ENCODE results near the gene RAB27B. TPM values are rescaled to one million over a fixed set of nuclear protein-coding genes. Genes with fewer than 3 reads are reported as not detected.

Gene RAB27B
- total and polyA plus RNA-seq, 2 of the 8 experiments (the other 6 are each of a cell fraction or from before 2014, with no cell fraction given) = 0.05 to 0.60 TPM

- Histone ChIP-seq H3K56ac (replicated peaks; ENCODE audit: insufficient read length, low read depth, low read length) (no peak overlapping the region), H3K27ac (ENCODE audit: low read depth, low read length) (no peak overlapping the region), H3K4me1 (replicated peaks in 1 of 4; ENCODE audit: control insufficient read depth in 3 of 4, insufficient read depth in 4 of 4, low read length in 3 of 4) (no peaks in the 10 kb centered on the region), H2BK120ac (replicated peaks; ENCODE audit: low read depth, low read length) (no peak overlapping the region), H2AK5ac (ENCODE audit: low read depth, low read length) (no peak overlapping the region), H2BK5ac (ENCODE audit: low read depth, low read length) (no peak overlapping the region), H3K9ac (replicated peaks in 1 of 4; ENCODE audit: extremely low read depth in 1 of 4, low read depth in 3 of 4, low read length in 3 of 4) (no peak overlapping the region), H3K36me3 (ENCODE audit: control insufficient read depth in 2 of 4, insufficient read depth in 4 of 4, low read length in 3 of 4) (no peaks in the 10 kb centered on the region), H4K8ac (ENCODE audit: extremely low read depth, insufficient read depth, low read length) (no peak overlapping the region), H3K23me2 (ENCODE audit: low read depth, low read length) (no peaks in the 10 kb centered on the region), H3K4ac (replicated peaks; ENCODE audit: insufficient read length, low read depth, low read length) (no peak overlapping the region), H3K9me3 (ENCODE audit: insufficient read depth in 2 of 2, low read depth in 1 of 2, low read length in 1 of 2) (no peaks in the 10 kb centered on the region), H3K23ac (ENCODE audit: insufficient read length) (no peak overlapping the region), H2BK20ac (ENCODE audit: low read length) (no peak overlapping the region), H3K4me2 (ENCODE audit: insufficient read depth in 1 of 2, low read depth in 2 of 2, low read length in 2 of 2) (no peak overlapping the region), H2BK12ac (ENCODE audit: low read depth, low read length) (no peak overlapping the region), H4K5ac (ENCODE audit: insufficient read length, low read depth, low read length) (no peak overlapping the region), H3K27me3 (replicated peaks in 1 of 4; ENCODE audit: control insufficient read depth in 3 of 4, extremely low read depth in 1 of 4, insufficient read depth in 3 of 4, low read length in 3 of 4) (peaks cover 0 to 1% (median 0%) of the 10 kb centered on the region in 4 experiments; a peak in 1 of 7 replicates), H3K4me3 (ENCODE audit: extremely low read depth in 1 of 4, insufficient read depth in 2 of 4, low read depth in 3 of 4, low read length in 4 of 4) (no peak overlapping the region), H3K14ac (ENCODE audit: insufficient read length) (no peak overlapping the region), H4K91ac (replicated peaks; ENCODE audit: insufficient read length, low read length) (no peak overlapping the region), H4K20me1 (replicated peaks in 1 of 2; ENCODE audit: control insufficient read depth in 1 of 2, insufficient read depth in 2 of 2, low read length in 2 of 2) (no peaks in the 10 kb centered on the region), H3K79me1 (ENCODE audit: low read depth, low read length) (no peaks in the 10 kb centered on the region), H3K79me2 (ENCODE audit: control insufficient read depth in 1 of 2, insufficient read depth in 2 of 2, low read length in 2 of 2) (no peaks in the 10 kb centered on the region), H2AFZ (ENCODE audit: low read length) (no peak overlapping the region), H2BK15ac (ENCODE audit: low read length) (no peak overlapping the region), H3K18ac (ENCODE audit: extremely low read depth, low read length) (no peak overlapping the region)
- TF ChIP-seq TCF12 (IDR thresholded peaks at IDR 0.05; ENCODE audit: low read depth, low read length) = no peak
- TF ChIP-seq POU5F1 (IDR thresholded peaks at IDR 0.05; ENCODE audit: low read depth, low read length) = no peak
- no peak for TF ChIP-seq E2F6 (IDR thresholded peaks at IDR 0.05)
- TF ChIP-seq NANOG (IDR thresholded peaks at IDR 0.05; ENCODE audit: insufficient read depth, low read depth, low read length, poor library complexity, severe bottlenecking) = no peak
- no peak for TF ChIP-seq BCL11A (IDR thresholded peaks at IDR 0.05; ENCODE audit: low read depth in 2 of 2, low read length in 2 of 2)
- no peak for TF ChIP-seq POLR2A (IDR thresholded peaks at IDR 0.05; ENCODE audit: control extremely low read depth in 1 of 2, low read depth in 2 of 2, low read length in 2 of 2)
- no peak for TF ChIP-seq CTCF (IDR thresholded peaks at IDR 0.05; ENCODE audit: control extremely low read depth in 1 of 3, insufficient read depth in 1 of 3, low read depth in 1 of 3, low read length in 3 of 3)
- TF ChIP-seq SP2 (IDR thresholded peaks at IDR 0.05; ENCODE audit: low read length) = no peak
- no peak for TF ChIP-seq PHF8 (conservative IDR thresholded peaks at IDR 0.05; ENCODE audit: low read depth, low read length)
- no peak for TF ChIP-seq CEBPB (IDR thresholded peaks at IDR 0.05; ENCODE audit: low read depth, low read length)
- ChIA-PET POLR2A (ENCODE audit: partially characterized antibody) (no interaction called here), CTCF (ENCODE audit: partially characterized antibody) (no interaction called here)
- FAIRE-seq (no peak), DNase-seq (ENCODE audit: low read depth in 1 of 2, low spot score in 2 of 2) (no peak)
- WGBS, 2 experiments (ENCODE audit: extremely low coverage in 1 of 2, insufficient coverage in 1 of 2, insufficient read length in 1 of 2, insufficient replicate concordance in 2 of 2, low coverage in 1 of 2, low lambda C conversion rate in 2 of 2, missing lambda C conversion rate in 1 of 2) = 93% methylated on average over 2 of the region's 2 CpGs; no CpG with 5 or more reads in 1 of the 2 experiments
These were observed 60.1 kb downstream of the RAB27B start for GRCh38 chr18:54888378-54888777.
